ENCODE results near the gene OR4C45. TPM values are rescaled to one million over a fixed set of nuclear protein-coding genes. Genes with fewer than 3 reads are reported as not detected.
"Not testable (repeated sequence)": the region's sequence is repeated elsewhere in the genome, so short reads cannot be mapped to it uniquely, and the experiment has no call there.

The OR4C45 gene
- total RNA-seq, 1 donor: not detected

DNA sequence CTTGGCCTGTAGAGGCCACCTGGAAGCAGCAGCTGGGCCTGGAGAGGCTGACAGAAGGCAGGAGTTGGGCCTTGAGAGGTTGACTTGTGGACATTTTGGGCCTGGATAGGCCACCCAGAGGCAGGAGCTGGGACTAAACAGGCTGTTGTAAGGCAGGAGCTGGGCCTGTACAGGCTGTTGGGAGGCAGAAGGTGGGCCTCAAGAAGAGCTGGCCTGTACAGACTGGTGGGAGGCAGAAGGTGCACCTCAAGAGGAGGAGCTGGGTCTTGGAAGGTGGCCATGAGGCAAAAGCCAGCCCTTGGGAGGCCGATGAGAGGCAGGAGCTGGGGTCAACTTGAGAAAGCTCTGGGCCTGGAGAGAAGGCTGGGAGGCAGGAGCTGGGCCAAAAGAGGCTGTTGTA lies 45.3 kb downstream of the OR4C45 start:
- DNase-seq (ENCODE audit: low read depth): no peak
- no peak overlapping the region for H3K4me3 ChIP-seq (ENCODE audit: low read depth, low read length)
- TF ChIP-seq, protein P1, sequence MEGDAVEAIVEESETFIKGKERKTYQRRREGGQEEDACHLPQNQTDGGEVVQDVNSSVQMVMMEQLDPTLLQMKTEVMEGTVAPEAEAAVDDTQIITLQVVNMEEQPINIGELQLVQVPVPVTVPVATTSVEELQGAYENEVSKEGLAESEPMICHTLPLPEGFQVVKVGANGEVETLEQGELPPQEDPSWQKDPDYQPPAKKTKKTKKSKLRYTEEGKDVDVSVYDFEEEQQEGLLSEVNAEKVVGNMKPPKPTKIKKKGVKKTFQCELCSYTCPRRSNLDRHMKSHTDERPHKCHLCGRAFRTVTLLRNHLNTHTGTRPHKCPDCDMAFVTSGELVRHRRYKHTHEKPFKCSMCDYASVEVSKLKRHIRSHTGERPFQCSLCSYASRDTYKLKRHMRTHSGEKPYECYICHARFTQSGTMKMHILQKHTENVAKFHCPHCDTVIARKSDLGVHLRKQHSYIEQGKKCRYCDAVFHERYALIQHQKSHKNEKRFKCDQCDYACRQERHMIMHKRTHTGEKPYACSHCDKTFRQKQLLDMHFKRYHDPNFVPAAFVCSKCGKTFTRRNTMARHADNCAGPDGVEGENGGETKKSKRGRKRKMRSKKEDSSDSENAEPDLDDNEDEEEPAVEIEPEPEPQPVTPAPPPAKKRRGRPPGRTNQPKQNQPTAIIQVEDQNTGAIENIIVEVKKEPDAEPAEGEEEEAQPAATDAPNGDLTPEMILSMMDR (IDR thresholded peaks at IDR 0.05; ENCODE audit: insufficient read depth, low read length): no peak

DNA sequence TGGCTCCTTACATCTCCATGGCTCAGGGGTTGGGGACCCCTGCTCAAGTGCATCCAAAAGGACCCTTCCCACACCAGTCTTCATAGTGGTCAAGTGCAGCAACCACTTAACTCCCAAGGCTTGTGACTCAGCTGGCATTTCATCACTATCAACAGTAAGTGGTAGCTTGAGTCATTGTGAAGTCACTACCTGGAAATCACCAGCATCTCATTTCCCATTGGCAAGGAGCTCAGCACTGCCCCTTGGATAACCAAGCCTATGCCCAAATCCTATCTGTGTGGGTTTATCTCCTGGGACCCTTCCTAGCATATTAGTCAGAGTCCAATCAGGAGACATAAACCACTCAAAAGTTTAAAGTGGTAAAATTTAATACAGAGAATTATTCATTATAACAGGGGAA lies 46.3 kb downstream of the OR4C45 start:
- peak; percentile 72 for DNase-seq (ENCODE audit: low read depth)
- H3K4me3 ChIP-seq (ENCODE audit: low read depth, low read length): not testable (repeated sequence)

DNA sequence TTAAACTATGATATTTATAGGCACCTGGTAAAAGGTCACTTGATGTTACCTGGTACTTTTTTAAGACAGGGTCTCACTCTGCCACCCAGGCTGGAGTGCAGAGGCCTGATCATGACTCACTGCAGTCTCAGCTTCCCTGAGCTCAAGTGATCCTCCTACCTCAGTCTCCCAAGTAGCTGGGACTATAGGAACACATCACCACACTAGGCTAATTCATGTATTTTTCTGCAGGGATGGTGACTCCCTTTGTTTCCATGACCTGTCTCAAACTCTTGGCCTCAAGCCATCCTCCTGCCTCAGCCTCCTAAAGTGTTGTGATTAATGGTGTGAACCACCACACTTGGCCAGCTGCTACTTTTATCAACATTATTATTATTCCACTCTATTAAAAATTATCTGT lies 47.6 kb downstream of the OR4C45 start:
- TF ChIP-seq, protein P1 (IDR thresholded peaks at IDR 0.05; ENCODE audit: insufficient read depth, low read length): no peak
- H3K4me3 ChIP-seq (ENCODE audit: low read depth, low read length): no peak overlapping the region
- peak; percentile 2 for DNase-seq (ENCODE audit: low read depth)

Other genes starting within 250 kb of the OR4C45 start
- gene OR4C13, start 80.5 kb upstream of the OR4C45 start, total RNA-seq (ENCODE audit: low replicate concordance): not detected in 2 replicates
- gene OR4C12, start 50.3 kb upstream of the OR4C45 start, total RNA-seq (ENCODE audit: low replicate concordance): not detected in 2 replicates